Activated CD8-positive, alpha-beta memory T cell treated with anti-CD3 and anti-CD28 coated beads for 1 hour (primary cell): Measurements from ENCODE around the gene PPP1R3G.
A peak's percentile ranks its signal among the peaks of the same experiment; 100 is the strongest.
"Not testable (repeated sequence)": the region's sequence is repeated elsewhere in the genome, so short reads cannot be mapped to it uniquely, and the experiment has no call there.

ENCODE experiments used
- DNase-seq, 2 donors: peaks; one replicate each; pipeline ENCODE4 v3.0.0-alpha.2; 2020; ENCODE audit warnings: low read depth in 1 of 2; ENCODE audit errors: extremely low read depth in 1 of 2

Gene PPP1R3G

GRCh38 chr6:5115168-5115567 lies 30.0 kb downstream of the PPP1R3G start:
- no peak for DNase-seq

- no peak for DNase-seq
Observed at GRCh38 chr6:5116243-5116991, 31.3 kb downstream of the PPP1R3G start.

GRCh38 chr6:5119090-5119951 lies 34.2 kb downstream of the PPP1R3G start:
- DNase-seq, result no peak

GRCh38 chr6:5120011-5120410 lies 34.9 kb downstream of the PPP1R3G start:
- DNase-seq, result no peak

DNA sequence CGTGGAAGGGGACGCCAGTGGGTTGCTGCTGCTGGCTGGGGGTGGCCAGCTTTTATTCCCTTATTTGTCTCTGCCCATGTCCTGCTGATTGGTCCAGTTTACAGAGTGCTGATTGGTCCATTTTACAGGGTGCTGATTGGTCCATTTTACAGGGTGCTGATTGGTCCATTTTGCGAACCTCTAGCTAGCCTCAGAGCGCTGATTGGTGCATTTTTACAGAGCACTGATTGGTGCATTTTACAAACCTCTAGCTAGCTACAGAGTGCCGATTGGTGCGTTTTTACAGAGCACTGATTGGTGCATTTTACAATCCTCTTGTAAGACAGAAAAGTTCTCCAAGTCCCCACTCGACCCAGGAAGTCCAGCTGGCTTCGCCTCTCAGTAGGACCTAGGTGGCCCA lies 35.4 kb downstream of the PPP1R3G start:
- not testable (repeated sequence) for DNase-seq

DNA sequence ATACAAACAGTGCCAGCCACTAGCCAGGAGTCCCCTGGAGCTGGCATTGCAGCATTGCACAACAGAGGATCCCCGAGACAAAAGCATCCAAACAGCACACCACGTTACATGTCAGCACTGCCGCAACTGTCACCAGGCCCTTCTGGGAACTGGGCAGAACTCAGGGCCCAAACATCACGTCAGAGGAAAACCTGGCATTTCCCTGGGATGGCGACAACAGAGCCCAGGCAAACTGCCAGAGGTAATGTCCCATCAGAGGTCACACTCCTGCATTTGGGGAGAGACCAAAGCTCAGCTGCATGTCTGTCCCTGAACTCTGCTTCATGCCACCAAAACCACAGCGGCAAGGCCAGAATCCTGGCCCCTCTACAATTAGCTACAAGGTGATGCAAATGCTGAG lies 36.3 kb downstream of the PPP1R3G start:
- no peak for DNase-seq

- DNase-seq, result no peak
Observed at GRCh38 chr6:5121956-5122355, 36.8 kb downstream of the PPP1R3G start.

GRCh38 chr6:5122504-5123112 lies 37.5 kb downstream of the PPP1R3G start:
- DNase-seq, result no peak

GRCh38 chr6:5123296-5124143 lies 38.4 kb downstream of the PPP1R3G start:
- no peak for DNase-seq

GRCh38 chr6:5124526-5124925 lies 39.4 kb downstream of the PPP1R3G start:
- no peak for DNase-seq

DNA sequence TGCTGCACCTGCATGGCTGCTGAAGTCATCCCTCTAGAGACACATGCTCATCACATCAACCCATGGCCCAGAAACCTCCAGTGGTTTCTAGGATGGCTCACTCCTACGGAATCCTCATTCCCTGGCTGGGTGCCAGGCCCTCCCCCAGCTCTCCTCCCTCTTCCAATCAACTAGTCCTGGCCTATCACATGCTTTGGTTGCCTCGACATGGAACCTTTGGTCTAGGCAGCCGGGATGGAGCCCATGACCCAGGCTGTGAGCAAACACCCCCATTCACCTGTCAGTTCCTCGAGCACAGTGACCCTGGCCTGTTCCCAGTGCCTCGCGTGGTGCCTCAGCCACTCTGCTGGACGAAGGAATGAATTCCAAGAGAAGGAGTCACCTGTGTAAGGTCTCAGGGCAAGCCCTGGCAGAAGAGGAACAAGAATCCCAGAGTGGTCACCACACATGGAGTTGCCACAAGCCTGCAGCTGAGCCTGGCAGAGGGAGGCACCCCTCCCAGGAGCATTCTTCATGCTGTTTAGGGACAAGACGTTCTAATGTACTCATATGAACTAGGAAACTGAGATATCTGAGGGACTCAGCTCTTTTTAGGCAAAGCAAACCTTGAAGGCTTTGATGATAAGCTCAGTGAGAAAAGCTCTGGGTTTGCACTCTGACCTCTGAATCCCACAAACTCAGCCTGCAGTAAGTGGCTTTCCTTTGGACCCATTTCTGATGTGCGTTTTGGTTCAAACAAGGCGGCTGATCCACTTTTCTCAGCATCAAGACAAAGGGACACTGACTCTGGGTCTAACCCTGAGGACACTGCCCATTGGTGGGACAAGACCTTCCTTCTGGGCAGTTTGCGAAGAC lies 40.2 kb downstream of the PPP1R3G start:
- no peak for DNase-seq

DNA sequence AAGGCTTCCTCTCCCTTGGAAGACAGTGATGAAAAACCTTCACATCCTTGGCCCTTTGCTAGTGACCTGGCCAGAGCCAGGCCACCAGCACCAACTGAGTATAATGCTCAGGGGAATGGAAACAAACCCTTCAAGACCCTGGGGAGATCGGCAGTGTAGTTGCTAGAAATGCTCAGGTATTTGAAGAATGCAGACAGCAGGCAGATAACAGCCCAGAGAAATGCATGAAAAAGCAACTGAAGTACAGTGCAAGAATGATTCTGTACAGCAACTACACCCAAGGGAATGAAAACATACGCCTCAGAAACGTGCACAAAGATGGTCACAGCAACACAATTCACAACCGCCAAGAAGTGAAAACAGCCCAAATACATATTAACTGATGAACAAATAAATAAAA lies 41.1 kb downstream of the PPP1R3G start:
- DNase-seq, result no peak

- no peak for DNase-seq
Observed at GRCh38 chr6:5127106-5127687, 42.1 kb downstream of the PPP1R3G start.

DNA sequence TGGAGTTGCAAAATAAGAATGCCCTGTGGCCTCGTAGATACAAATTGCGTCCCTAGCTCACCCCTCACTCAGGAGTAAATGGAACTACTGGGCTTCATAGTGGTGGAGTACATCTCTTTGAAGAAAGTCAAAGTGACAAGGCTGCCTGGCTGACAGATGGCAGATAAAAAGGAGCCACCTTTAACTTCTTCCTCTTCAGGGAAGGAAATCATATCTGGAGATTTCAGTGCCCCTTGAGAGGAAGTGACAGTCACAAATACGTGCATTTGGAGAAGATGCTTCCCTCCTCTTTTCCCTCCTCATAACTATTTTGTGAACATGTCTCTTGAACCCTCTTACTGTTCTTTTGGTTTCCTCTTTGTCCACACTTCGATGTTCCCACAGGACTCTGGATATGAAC lies 43.2 kb downstream of the PPP1R3G start:
- no peak for DNase-seq

- DNase-seq, result no peak
Observed at GRCh38 chr6:5130135-5130866, 45.2 kb downstream of the PPP1R3G start.

GRCh38 chr6:5132731-5133130 lies 47.6 kb downstream of the PPP1R3G start:
- DNase-seq, result no peak

DNA sequence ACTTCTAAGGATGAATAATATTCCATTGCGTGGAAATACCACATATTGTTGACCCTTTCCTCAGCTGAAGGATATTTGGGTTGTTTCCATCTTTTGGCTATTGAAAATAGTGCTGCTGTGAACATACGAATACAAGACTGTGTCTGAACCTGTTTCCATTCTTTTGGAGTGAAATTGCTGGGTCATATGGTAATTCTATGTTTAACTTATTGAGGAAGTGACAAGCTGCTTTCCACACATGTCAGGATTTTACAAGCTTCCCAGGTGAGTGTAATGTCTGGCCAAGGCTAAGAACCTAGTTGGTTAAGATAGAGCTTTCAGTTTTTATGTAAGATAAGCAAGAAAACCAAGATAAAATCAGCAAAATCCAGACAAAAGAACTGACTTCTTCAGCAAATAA lies 48.8 kb downstream of the PPP1R3G start:
- DNase-seq, result no peak

- peak in 1 of 2 donors; percentile 9 for DNase-seq
Observed at GRCh38 chr6:5135788-5136376, 50.7 kb downstream of the PPP1R3G start.
